ENCODE measurements around the gene KLHL30. TPM values are rescaled to one million over a fixed set of nuclear protein-coding genes. Genes with fewer than 3 reads are reported as not detected.

KLHL30 gene
- total RNA-seq, 4 donors from 2014 or later: 0.65 to 1.9 (median 0.78) TPM

GRCh38 chr2:238133499-238134392 is 4.7 kb upstream of the KLHL30 start:
- no peak for TF ChIP-seq CTCF (IDR thresholded peaks at IDR 0.05; ENCODE audit: low read depth)

GRCh38 chr2:238134393-238134785 is 4.1 kb upstream of the KLHL30 start:
- no peak for TF ChIP-seq CTCF (IDR thresholded peaks at IDR 0.05; ENCODE audit: low read depth)

- TF ChIP-seq CTCF (IDR thresholded peaks at IDR 0.05; ENCODE audit: low read depth): no peak
Observed at GRCh38 chr2:238135601-238136150, 2.8 kb upstream of the KLHL30 start.

- TF ChIP-seq CTCF (IDR thresholded peaks at IDR 0.05; ENCODE audit: low read depth): no peak
Observed at GRCh38 chr2:238136820-238137537, 1.5 kb upstream of the KLHL30 start.

- TF ChIP-seq CTCF (IDR thresholded peaks at IDR 0.05; ENCODE audit: low read depth): no peak
Observed at GRCh38 chr2:238137885-238138284, 583 bp upstream of the KLHL30 start.

GRCh38 chr2:238139196-238140039 is 950 bp downstream of the KLHL30 start:
- no peak for TF ChIP-seq CTCF (IDR thresholded peaks at IDR 0.05; ENCODE audit: low read depth)
